SH-SY5Y (cell line): ENCODE results near the gene SHB.

Experiments used
- GATA2 ChIP-seq: IDR thresholded peaks from 2 replicates; pipeline ENCODE4 v1.6.1; 2011; ENCODE audit warnings: mild to moderate bottlenecking, low read depth, low read length
- GATA3 ChIP-seq: IDR thresholded peaks from 2 replicates; pipeline ENCODE4 v1.6.1; 2011; ENCODE audit warnings: low read depth, mild to moderate bottlenecking, low read length, moderate library complexity

GRCh38 chr9:37950561-37950960 is 118.5 kb downstream of the SHB start:
- no peak for TF ChIP-seq GATA2
- TF ChIP-seq GATA3, result no peak
